Fibroblast of lung (primary cell): ENCODE data around the gene ZNF433.

ENCODE experiments used
- CTCF ChIP-seq, 2 donors: IDR thresholded peaks in 1 of 2; conservative IDR thresholded peaks in 1 of 2; 1 replicate in 1 of 2; 2 replicates in 1 of 2; pipeline ENCODE4 v1.5.1; 2011 to 2012; ENCODE audit warnings: low read length in 2 of 2, control low read depth in 1 of 2, inconsistent platforms in 1 of 2, low read depth in 1 of 2, mild to moderate bottlenecking in 1 of 2
- EZH2 ChIP-seq: IDR thresholded peaks from 2 replicates; pipeline ENCODE4 v1.5.1; 2012; ENCODE audit warnings: low read length, control low read depth, mild to moderate bottlenecking; ENCODE audit errors: missing control alignments

- TF ChIP-seq CTCF (conservative IDR thresholded peaks at IDR 0.05 in 1 of 2, IDR thresholded peaks at IDR 0.05 in 1 of 2; ENCODE audit: low read depth in 1 of 2, low read length in 2 of 2) (no peak), EZH2 (no peak)
These were observed 40.3 kb downstream of the ZNF433 start for GRCh38 chr19:11995174-11995573.
